NCI-H2107 treated with DMSO at 0.1 percent for 48 hours (cell line): ENCODE data around the gene FTO.
"Not testable (repeated sequence)": the region's sequence is repeated elsewhere in the genome, so short reads cannot be mapped to it uniquely, and the experiment has no call there.

ENCODE experiments used
- DNase-seq: peaks from one replicate; lab custom pipeline; 2025; ENCODE audit not compliant: unreplicated experiment; lab: John Stamatoyannopoulos, UW

Gene FTO

GRCh38 chr16:54174201-54174600 lies 470.2 kb downstream of the FTO start:
- DNase-seq: no peak

GRCh38 chr16:54174750-54175149 lies 470.8 kb downstream of the FTO start:
- DNase-seq: no peak

- DNase-seq: no peak
Measured at GRCh38 chr16:54175169-54175551, 471.2 kb downstream of the FTO start.

- no peak for DNase-seq
Measured at GRCh38 chr16:54175552-54176375, 471.8 kb downstream of the FTO start.

GRCh38 chr16:54176376-54176901 lies 472.5 kb downstream of the FTO start:
- no peak for DNase-seq

- DNase-seq: no peak
Measured at GRCh38 chr16:54177052-54177861, 473.3 kb downstream of the FTO start.

- no peak for DNase-seq
Measured at GRCh38 chr16:54177862-54178477, 474.0 kb downstream of the FTO start.

- peak; percentile 59 for DNase-seq
Measured at GRCh38 chr16:54178478-54178976, 474.6 kb downstream of the FTO start.

GRCh38 chr16:54180421-54181359 lies 476.7 kb downstream of the FTO start:
- DNase-seq: no peak

- not testable (repeated sequence) for DNase-seq
Measured at GRCh38 chr16:54181683-54182329, 477.9 kb downstream of the FTO start.

GRCh38 chr16:54185045-54185444 lies 481.1 kb downstream of the FTO start:
- DNase-seq: no peak

- DNase-seq: no peak
Measured at GRCh38 chr16:54191163-54191562, 487.2 kb downstream of the FTO start.

GRCh38 chr16:54191592-54191991 lies 487.6 kb downstream of the FTO start:
- DNase-seq: no peak

GRCh38 chr16:54193013-54193664 lies 489.2 kb downstream of the FTO start:
- DNase-seq: no peak

GRCh38 chr16:54193665-54194333 lies 489.8 kb downstream of the FTO start:
- peak; percentile 63 for DNase-seq

- peak; percentile 7 for DNase-seq
Measured at GRCh38 chr16:54194334-54194743, 490.4 kb downstream of the FTO start.

- no peak for DNase-seq
Measured at GRCh38 chr16:54197758-54198157, 493.8 kb downstream of the FTO start.

- no peak for DNase-seq
Measured at GRCh38 chr16:54199487-54200160, 495.7 kb downstream of the FTO start.
